Measurements from ENCODE around the gene FXYD5.

- TF ChIP-seq CTCF (IDR thresholded peaks at IDR 0.05) (no peak), POLR2AphosphoS5 (IDR thresholded peaks at IDR 0.05; ENCODE audit: low read depth, low read length) (no peak; the same call in 1 of the 2 replicates), REST (IDR thresholded peaks at IDR 0.05; ENCODE audit: insufficient read depth in 1 of 2, low read depth in 2 of 2, low read length in 1 of 2) (no peak), SIN3A (IDR thresholded peaks at IDR 0.05; ENCODE audit: borderline replicate concordance, insufficient read depth, low read depth, low read length) (0 out of 2 replicates have a peak, but pooled peaks have one; percentile 17)
Measured at GRCh38 chr19:35154525-35155406, at the start of gene FXYD5.
